GM18517 (cell line): Measurements from ENCODE around the gene MDN1.
"Not testable (repeated sequence)": the region's sequence is repeated elsewhere in the genome, so short reads cannot be mapped to it uniquely, and the experiment has no call there.

Source experiments
- ATAC-seq: cut with Tn5 transposase; IDR thresholded peaks from one replicate; pipeline ENCODE4 v1.9.1; 2021; ENCODE audit warnings: mild to moderate bottlenecking, moderate library complexity; ENCODE audit not compliant: unreplicated experiment

Gene MDN1

GRCh38 chr6:89819336-89820130 is at the start of gene MDN1:
TSS of gene MDN1 (minus strand) at chr6:89819794. CDS start at chr6:89819607, 187 bp downstream.
- peak; percentile 93 for ATAC-seq

GRCh38 chr6:89866024-89866678 is 46.6 kb upstream of the MDN1 start:
- no peak for ATAC-seq

GRCh38 chr6:89862698-89863097 is 43.1 kb upstream of the MDN1 start:
- ATAC-seq: no peak

- no peak for ATAC-seq
These were observed 42.7 kb upstream of the MDN1 start for GRCh38 chr6:89862273-89862672.

- no peak for ATAC-seq
These were observed 40.1 kb upstream of the MDN1 start for GRCh38 chr6:89859744-89860143.

GRCh38 chr6:89858041-89858440 is 38.4 kb upstream of the MDN1 start:
- ATAC-seq: no peak

- no peak for ATAC-seq
These were observed 33.5 kb upstream of the MDN1 start for GRCh38 chr6:89853068-89853467.

GRCh38 chr6:89847513-89847912 is 27.9 kb upstream of the MDN1 start:
- not testable (repeated sequence) for ATAC-seq

- ATAC-seq: no peak
These were observed 23.5 kb upstream of the MDN1 start for GRCh38 chr6:89843070-89843469.

GRCh38 chr6:89842228-89842627 is 22.6 kb upstream of the MDN1 start:
- no peak for ATAC-seq

- no peak for ATAC-seq
These were observed 20.9 kb upstream of the MDN1 start for GRCh38 chr6:89840538-89840937.

GRCh38 chr6:89836639-89837222 is 17.1 kb upstream of the MDN1 start:
- no peak for ATAC-seq

- ATAC-seq: peak; percentile 99
These were observed 15.5 kb upstream of the MDN1 start for GRCh38 chr6:89834884-89835792.

GRCh38 chr6:89830170-89830809 is 10.7 kb upstream of the MDN1 start:
- no peak for ATAC-seq

- ATAC-seq: peak; percentile 97
These were observed 10.0 kb upstream of the MDN1 start, which contains the start of gene CASP8AP2 for GRCh38 chr6:89829472-89830169. TSS of gene CASP8AP2 (plus strand) at chr6:89829880.

- peak; percentile 36 for ATAC-seq
These were observed 9.4 kb upstream of the MDN1 start for GRCh38 chr6:89828988-89829471.

GRCh38 chr6:89828475-89828987 is 8.9 kb upstream of the MDN1 start:
- not testable (repeated sequence) for ATAC-seq

GRCh38 chr6:89826029-89826528 is 6.5 kb upstream of the MDN1 start:
- ATAC-seq: no peak

- ATAC-seq: peak; percentile 23
These were observed 638 bp downstream of the MDN1 start for GRCh38 chr6:89818977-89819335.
